HG02763 (cell line): Measurements from ENCODE around the gene HCN4.

Experiments
- ATAC-seq: cut with Tn5 transposase; IDR thresholded peaks from one replicate; pipeline ENCODE4 v1.9.1; 2021; ENCODE audit warnings: mild to moderate bottlenecking, moderate library complexity; ENCODE audit not compliant: unreplicated experiment

The HCN4 gene

DNA sequence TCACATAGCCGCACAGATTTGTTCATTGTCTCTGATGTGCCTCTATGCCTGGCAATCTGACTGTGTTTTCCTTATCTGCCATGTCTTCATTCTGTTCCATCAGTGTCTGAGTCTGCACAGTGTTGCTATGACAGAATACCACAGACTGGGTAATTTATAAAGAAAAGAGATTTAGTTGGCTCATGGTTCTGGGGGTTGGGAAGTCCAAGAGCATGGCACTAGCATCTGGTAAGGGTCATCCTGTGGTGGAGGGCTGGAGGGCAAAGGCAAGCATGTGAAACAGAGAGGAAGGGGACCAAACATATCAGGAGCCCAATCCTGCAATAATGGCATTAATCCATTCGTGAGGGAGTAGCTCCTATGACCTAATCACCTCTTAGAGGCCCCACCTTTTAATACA is 11.9 kb upstream of the HCN4 start:
- no peak for ATAC-seq

DNA sequence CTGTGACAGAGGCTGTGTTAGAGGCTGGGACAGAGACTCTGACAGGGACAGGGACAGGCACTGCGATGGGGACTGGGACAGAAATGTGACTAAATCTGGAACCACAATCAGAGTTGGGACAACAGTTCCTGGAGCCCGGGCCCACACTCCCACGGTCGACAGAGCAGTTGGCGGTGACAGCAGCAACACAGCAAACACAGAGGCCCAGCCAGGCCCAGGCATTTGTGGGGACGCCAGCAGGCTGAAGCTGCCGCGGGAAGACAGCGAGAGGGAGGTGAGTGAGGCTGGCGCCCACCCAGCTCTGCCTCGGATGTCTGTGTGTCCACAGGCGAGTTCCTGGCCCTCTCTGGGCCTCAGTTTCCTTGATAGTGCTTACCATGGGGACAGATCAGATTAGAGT is 9.3 kb upstream of the HCN4 start:
- ATAC-seq, result no peak

DNA sequence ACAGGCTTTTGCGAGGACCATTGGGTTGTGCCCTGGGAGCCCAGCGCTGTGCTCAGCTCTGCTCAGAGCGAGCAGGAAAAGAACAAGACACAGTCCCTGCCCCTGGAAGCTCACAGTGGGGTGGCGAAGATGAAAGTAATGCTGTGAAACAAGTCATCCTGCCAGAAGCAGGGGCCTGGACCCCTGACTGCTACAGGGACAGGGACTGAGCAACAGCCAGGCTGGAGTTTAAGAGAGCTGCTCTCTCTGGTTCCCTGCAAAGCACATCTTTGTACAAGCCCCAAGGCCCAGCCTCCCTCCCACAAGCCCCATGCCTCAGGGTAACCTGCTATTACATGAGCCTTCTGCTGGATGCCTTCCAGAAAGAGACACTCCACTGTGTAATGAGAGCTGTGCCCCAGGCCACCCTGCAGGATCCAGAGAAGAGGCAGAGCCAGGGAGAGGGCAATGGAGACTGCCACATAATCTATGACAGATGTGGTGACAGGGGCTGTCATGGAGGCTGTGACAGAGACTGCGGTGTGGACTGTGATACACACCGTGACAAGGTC is 7.1 kb upstream of the HCN4 start:
- ATAC-seq, result no peak

DNA sequence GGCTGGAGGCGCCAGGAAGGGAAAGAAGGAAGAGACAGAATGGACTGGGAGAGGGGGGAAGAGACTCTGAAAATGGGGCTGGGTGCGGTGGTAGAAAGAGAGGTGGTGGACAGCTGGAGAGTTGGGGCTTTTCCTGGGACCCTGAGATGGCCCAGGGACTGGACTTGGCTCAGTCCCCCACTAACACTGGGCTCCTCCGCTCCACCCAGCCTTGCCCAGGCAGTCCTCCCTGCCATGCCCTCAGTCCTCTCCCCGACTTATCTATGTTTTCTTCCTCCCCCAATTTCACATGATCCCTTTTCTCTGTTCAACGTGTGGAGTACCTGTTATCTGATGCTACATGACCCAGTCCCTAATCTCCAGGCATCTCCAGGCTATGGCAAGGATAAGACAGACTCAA is 6.3 kb upstream of the HCN4 start:
- no peak for ATAC-seq

DNA sequence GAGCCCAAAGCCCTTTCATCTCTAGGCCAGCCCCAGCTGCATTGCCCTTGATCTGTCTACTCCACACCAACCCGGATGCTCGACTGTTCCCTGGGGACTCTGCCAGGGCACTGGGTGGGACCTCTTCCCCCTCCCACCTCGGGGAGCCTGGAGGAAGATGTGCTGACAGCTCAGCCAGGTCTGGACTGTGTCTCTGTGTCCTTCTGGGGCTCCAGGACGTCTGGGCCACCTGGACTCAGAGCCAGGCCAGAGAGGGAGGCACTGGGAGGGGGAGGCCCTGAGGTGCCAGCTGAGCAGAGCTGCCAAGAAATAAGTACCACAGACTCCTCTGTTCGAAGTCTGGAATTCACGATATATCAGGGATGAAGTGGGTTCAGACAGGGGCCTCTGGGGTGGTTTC is 5.8 kb upstream of the HCN4 start:
- no peak for ATAC-seq

DNA sequence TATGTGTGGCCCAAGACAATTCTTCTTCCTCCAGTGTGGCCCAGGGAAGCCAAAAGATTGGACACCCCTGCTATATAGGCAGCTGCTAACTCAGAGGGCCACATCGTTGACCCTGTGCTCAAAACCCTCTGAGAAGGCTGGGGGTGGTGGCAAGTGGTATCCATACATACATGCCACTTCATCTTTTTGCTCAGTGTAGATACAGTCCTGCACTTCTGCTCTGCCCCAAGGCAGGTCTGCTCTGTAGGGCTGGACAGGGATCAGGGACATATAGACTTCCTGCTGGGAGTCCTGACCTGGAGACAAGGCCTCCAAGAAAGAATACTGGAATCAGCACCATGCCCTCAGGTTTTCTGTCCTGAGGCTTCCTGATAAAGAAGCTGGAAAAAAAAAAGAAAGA is 4.5 kb upstream of the HCN4 start:
- ATAC-seq, result no peak

DNA sequence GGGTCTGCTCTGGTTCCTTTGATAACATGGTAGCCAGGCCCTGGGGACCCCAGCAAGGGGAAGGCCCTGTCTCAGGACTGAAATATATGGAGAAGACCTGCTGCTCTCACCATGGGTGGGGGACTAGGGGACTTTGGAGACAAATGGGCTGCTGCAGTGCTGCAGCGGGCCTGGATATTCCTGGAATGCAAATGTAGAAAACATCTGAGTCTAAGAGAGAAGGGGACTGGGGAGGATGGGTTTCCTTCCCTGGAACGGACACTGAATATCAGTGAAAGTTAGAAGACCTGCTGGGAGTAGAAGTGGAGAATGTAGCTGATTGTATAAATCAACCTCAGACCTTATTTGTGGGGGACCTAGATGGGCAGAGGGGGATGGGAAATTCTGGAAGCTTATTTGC is 3.1 kb upstream of the HCN4 start:
- ATAC-seq, result no peak

DNA sequence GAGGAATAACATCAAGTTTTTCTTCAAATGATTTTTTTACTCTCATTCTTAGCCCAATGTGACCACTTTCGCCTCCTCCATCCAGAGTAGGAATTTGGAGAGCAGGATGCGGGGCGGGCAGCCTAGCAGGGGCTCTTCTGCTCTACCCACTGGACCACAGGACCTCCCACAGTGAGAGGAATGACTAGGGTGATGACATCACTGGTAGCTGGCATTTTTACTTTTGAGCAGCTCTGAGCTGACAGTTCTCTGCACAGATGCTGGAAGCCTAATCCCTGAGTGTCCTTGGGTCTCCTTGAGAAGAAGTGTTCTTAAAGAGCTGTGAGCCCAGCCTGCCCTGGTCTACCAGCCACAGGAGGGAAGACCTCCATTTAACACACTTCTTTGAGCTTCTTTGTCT is 1.4 kb upstream of the HCN4 start:
- ATAC-seq, result no peak

DNA sequence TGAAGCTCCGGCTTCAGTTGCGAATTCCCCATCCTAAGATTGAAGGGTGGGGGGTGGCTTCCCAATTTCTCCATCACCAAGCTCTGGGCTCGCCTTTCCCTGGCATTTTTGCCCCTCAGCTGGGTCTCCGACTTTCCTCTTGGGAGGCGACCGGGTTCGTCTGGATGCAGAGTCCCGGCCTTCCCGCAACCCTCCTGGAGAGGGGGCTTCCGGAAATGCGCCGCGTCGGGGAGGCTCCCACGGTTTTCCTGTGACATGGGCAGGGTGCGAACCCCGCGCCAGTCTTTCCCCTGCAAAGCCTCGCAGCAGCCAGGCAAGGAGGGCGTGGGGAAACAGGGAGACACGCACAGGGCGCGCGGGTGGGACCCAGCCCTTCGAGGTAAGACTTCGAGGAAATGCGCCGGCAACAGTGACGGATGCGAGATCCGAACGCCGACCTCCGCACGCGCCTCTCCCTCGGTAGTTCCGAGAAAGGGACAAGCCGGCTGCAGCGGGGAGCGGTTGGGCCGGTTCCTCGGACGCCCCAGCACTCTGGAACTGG is 466 bp upstream of the HCN4 start:
- no peak for ATAC-seq

DNA sequence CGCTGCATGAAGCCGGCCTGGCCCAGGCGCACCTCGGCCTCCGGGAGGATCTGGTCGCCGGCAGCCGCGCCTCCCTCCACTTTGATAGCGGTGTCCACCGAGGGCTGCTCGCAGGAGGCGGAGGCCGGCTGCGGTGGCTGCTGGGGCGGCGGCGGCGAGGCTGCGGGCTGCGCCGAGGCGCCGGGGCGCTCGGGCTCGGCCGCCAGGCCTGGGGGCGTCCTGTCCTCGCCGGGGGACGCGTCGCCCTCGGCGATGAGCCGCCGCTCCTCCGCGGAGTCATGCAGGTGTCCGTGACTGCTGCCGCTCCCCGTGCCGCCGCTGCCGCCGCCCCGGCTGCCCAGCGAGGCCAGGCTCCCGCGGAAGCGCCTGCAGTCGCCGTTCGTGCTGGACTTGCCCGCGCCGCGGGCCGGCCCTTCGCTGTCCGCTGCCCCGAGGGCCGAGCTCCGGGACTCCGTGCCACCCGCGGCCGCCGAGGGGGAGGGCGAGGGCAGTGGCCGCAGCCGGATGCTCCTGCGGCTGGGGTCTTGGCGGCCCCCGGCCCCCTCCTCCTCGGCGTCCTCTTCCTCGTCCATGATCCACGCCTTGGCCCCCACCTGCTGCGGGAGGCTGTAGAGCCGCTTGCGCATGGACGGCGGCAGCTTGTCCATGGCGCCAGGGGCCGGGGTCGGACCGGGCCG is 996 bp downstream of the HCN4 start:
- ATAC-seq, result no peak

DNA sequence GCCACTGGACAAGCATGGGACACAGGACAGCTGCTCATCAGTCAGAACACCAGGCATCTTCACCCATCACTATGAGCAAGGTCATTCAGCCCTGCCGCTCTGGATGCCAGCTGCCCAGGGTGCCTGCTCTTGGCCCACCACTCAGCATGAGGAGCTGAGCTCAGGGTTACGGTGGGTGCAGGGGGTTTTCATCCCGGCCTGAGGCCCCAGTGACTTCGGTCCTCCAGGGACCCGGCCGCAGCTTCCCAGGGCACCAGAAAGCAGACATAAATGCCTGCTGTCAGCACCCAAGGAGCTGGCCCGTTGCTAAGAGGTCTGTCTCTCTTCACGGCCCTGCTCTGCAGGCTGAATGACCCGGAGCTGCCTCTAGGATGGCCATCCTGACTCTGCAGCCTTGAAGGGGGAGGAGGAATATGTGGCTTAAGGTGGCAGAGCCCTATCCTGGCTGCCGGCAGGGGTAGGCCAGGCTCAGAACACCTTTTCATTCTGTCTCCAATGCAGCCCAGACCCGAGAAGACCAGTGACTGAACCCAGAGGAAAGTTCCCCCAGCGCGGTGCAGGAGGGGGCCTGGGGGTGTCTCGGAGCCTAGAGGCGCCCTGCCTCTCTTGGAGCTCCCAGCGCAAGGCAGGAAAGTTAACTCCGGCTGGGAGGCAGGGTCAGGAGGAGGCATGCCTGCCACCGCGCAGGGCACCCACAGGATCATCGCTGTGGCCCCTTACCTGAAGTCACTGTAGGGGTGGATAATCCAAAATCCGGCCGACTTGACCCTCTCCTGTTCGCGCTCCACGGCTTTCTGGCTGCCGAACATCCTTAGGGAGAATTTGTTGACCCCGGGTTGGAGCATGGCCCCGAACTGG is 1.8 kb downstream of the HCN4 start:
- ATAC-seq, result no peak

DNA sequence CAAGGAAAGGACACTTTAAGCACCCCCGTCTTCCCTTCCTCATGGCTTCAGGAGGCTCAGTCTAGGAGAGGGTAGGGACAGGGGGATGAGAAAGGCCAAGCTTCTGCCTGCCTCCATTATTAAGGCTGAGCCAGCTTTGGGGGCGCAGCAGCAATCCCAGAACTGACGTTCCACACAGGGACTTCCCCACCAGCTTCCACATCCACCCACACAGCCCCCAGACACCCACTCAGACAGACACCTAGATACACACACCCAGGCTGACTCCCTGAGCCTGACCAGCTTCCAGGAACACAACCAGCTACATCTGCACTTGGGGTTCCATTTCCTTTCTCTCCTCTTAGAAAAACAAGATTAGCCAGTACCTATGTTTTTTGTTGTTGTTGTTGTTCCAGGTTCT is 4.7 kb downstream of the HCN4 start:
- no peak for ATAC-seq

DNA sequence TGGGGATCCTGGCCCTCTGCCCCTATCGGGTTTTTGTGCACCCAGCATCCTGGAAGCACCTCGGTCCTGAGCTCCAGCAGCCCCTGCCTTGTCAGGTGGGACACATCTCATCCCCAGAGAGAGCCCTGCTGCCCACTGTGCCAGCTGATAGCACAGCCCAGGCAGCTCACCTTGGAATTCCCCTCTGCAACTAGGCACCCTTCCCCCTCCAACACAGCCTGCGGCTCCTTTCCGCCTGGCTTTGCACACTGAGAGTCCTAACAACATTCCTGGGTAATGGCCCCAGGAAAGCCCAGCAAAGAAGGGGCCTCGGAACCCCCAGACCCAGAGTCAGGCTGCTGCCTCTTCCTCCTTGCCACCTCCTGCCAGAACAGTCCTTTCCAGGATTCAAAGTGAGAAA is 5.9 kb downstream of the HCN4 start:
- no peak for ATAC-seq

DNA sequence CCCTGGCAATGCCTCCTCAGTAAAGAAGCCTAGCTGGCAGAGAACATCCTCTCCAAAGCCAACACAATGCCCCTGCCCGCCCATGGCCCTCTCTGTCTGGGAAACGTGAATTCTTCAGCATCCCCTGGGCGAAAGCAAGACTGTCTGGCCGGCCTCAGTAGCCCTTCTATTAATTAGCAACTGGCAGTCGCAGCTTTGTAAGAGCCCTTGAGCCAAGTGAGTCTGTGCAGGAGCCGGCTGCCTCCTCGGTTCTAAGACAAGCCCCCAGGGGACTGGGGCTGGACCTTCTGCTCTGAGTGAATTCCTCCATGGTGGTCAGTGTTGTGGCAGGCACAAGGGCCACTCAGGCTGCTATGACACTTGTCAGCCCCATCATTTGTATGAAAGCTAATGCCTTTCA is 7.4 kb downstream of the HCN4 start:
- no peak for ATAC-seq

DNA sequence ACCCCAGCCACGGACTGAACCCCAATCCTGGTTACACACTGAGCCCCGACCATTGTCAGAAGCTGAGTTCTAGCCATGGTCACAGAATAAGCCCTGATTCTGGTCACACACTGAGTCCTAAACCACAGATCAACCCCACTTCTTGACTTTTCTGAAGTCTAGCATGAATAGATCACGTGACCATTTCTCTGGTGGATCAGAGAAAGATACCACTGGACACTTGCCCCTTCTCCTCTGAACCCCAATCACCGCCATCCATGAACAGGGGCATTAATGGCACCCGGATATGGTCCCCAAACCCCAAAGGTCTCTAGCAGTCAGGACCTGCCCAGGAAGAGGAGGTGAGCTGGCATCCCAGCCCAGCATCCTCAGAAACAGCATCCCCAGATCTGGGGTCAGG is 9.1 kb downstream of the HCN4 start:
- ATAC-seq, result no peak

DNA sequence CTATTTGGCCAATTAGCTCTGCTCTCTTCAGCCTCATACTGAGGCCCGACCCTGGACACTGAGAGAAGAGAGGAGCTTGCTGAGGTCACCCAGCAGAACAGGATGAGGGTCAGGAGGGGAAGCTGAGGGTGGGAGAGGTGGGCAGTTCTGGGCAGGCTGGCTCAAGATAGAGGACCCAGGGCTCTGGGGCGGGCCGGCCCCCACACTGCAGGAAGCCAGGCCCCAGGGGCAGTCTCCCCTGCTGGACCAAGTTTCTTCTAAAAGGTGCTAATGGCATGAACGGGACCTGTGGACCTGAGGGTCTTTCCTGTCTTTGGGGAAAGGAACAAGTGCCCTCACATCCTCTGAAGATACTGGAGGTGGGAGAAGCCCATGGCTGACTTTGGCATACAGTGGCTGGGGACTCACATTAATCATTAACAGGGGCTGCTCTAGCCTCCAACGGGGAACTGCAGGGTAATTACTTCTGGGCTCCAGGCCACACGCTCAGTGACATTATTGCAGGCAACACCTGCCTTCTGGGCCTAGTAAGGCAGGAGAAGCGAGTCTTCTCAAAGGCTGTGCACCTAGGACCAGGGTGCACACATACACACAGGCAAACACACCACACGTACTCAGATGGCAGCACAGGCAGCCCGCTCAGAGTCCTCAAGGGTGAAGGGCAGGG is 10.6 kb downstream of the HCN4 start:
- no peak for ATAC-seq

DNA sequence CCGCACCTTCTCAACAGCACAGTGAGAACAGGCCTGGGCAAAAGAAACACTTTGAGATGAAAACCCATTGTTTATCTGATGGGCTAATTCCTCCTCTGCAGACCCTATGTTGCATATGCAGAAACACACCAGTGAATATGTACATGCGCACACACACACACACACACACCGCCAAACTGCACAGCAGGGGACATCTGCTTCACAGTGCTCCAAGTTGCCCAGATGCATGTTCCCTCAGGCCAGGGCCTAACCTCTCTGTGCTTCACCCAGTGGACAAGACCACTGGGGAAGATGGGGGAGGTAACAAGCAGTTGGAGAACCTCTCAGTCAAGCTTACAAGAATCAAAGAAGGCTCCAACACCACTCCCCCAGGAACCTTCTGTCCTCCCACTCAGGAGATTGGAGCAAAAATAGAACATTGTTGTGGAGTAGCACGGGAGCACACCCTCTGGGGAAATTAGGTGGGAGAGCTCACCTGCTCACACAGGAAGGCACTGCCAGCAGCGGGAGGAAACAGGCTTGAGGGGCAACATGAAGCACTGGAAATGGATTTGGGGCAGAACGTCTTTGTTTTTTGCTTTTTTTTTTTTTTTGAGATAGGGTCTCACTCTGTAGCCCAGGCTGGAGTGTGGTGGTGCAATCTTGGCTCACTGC is 13.0 kb downstream of the HCN4 start:
- no peak for ATAC-seq

DNA sequence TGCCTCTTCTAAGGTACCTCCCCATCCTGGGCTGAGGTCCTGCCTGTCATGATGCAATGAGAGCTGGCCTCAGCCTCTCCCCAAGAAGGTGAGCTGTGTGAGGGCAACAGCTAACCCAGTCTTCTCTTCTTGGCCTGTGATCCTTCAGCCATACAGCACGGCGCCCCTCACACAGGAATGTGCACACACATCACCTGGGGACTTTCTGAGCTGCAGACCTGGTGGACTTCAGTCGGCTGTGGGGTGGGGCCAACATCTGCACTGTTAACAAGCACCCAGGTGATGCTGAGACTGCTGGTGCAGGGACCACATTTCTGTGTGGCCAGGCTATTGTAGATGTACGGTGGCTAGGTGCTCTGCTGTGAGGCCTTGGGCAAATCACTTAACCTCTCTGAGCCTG is 14.5 kb downstream of the HCN4 start:
- ATAC-seq, result no peak

DNA sequence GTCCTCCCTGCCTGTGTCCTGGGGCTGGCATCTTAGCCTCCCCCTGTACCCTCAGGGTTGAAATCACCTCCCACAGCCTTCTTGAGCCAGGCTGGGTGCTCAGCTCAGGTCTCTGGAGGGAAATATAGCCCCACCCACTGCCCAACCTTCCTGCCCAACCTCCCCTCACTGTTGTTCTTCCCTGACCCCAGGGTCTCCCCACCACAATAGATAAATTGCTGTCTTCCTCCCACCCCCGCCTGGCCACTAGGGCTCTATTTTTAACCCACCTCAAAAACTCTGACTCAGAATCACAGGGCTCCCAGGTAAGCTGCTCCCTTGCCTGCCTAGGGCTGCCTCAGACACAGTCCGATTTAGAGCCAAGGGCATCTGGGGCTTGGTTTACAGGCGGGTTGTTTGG is 15.0 kb downstream of the HCN4 start:
- no peak for ATAC-seq

DNA sequence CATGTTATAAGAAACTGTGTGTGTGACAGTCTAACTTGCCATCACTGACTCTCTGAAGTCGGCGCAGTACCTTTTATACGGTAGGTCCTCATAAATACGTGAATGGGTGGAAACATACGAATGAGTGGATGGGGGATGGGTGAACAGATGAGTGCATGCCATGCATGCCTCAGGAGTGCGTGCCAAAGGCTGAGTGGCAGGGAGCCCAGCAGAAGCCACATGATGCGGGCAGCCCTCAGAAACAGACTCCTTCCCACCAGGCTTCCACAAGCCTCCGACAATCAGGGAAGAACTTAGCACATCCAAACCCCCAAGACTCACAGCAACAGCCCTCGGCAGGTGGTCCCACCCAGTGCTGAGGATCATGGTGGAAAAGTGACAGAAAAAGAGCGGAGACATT is 16.7 kb downstream of the HCN4 start:
- ATAC-seq, result no peak

DNA sequence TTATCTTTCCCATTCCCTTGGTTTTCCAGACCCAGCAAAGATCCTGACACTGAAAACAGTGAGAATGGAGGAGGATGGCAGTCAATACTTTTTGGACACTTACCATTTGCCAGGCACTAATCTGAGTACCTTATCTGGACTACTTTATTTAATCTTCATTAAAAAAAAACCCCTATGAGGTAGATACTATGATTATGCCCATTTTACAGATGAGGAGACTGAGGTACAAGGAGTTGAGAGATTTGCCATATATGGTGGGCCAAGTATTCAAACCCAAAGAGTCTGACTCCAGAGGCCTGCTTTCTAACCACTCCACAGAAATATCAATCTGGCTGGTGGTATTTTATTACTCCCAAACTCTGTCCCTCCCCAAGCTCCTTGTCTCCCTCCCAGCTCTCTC is 19.6 kb downstream of the HCN4 start:
- no peak for ATAC-seq
